ENCODE measurements around the gene MCHR1.
A peak's percentile ranks its signal among the peaks of the same experiment; 100 is the strongest.
"Not testable (repeated sequence)": the region's sequence is repeated elsewhere in the genome, so short reads cannot be mapped to it uniquely, and the experiment has no call there.

The MCHR1 gene

DNA sequence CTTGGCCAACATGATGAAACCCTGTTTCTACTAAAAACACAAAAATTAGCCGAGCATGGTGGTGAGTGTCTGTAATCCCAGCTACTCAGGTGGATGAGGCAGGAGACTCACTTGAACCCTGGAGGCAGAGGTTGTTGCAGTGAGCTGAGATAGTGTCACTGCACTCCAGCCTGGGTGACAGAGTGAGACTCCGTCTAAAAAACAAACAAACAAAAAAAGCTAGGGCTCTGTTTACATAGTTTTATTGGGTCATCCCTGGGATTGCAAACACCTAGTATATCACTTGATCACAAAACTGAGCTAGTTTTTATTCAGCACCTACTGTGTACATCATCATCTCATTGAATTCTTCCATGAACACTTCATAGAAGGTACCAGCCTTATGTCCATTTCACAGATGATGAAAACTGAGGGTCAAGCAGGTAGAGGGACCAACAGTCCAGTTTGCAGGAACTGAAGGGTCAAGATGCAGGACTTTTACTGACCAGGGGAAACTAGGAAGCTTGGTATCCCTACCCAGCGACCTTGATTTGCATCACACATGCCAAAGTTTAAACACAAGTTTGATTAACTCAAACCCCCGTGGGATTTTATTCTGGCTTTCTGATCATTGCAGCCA is 33.6 kb upstream of the MCHR1 start:
- Mint-ChIP-seq H3K27me3 (no peaks in the 10 kb centered on the region), H3K9me3 (no peaks in the 10 kb centered on the region), H3K4me3 (no peak overlapping the region), H3K4me1 (ENCODE audit: low read depth) (peaks cover 6% of the 10 kb centered on the region), H3K27ac (no peak overlapping the region), H3K36me3 (ENCODE audit: low read depth) (no peaks in the 10 kb centered on the region)
- intact Hi-C loops (cut with micrococcal nuclease) = loop anchor here (1.0 kb wide), 1 partner anchor 120 kb away; no protein-coding TSS in a partner anchor

DNA sequence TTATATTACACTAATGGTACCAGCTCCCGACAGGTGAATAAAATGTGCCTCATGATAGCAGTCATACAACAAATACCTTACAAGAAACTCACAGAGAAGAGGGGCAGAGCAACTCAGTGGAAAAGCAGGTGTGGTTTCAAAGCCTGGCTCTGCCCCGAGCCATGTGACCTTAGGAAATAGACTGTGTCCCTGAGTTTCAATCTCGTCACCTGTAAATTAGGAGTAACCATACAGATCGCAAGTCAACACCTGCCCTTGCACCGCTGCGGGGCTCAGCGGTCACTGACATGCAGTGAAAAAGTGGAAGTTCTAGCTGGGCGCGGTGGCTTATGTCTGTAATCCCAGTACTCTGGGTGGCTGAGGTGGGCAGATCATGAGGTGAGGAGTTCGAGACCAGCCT is 30.9 kb upstream of the MCHR1 start:
- no peaks in the 10 kb centered on the region for H3K27me3 Mint-ChIP-seq
- no peak overlapping the region for H3K27ac Mint-ChIP-seq
- H3K4me1 Mint-ChIP-seq (ENCODE audit: low read depth) = peaks cover 27% of the 10 kb centered on the region
- intact Hi-C loops (cut with micrococcal nuclease) = no loop called here
- H3K9me3 Mint-ChIP-seq = no peaks in the 10 kb centered on the region
- no peaks in the 10 kb centered on the region for H3K36me3 Mint-ChIP-seq (ENCODE audit: low read depth)
- no peak overlapping the region for H3K4me3 Mint-ChIP-seq

DNA sequence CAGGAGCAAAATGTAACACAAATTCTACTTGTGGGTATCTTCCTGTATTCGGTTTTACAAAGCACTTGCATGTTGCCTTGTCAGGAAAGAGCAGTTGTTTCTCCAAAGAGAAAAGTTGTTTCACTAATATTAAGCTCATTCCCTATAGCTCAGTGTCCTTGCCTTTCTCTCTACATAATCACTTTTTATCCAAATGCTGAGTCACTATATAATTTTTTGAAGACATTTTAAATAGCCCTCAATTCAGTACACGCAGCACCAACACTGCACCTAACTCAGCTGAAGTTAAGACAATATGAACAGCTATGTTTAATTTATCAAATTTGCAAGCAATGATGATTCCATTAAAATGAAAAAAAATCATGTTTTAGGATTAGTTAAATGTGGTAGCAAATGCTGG is 28.2 kb upstream of the MCHR1 start:
- Mint-ChIP-seq H3K36me3 (ENCODE audit: low read depth) (no peaks in the 10 kb centered on the region), H3K4me1 (ENCODE audit: low read depth) (peaks cover 34% of the 10 kb centered on the region), H3K27ac (peak overlapping the region; percentile 95), H3K9me3 (no peaks in the 10 kb centered on the region), H3K4me3 (no peak overlapping the region), H3K27me3 (no peaks in the 10 kb centered on the region)
- intact Hi-C loops (cut with micrococcal nuclease) = no loop called here

DNA sequence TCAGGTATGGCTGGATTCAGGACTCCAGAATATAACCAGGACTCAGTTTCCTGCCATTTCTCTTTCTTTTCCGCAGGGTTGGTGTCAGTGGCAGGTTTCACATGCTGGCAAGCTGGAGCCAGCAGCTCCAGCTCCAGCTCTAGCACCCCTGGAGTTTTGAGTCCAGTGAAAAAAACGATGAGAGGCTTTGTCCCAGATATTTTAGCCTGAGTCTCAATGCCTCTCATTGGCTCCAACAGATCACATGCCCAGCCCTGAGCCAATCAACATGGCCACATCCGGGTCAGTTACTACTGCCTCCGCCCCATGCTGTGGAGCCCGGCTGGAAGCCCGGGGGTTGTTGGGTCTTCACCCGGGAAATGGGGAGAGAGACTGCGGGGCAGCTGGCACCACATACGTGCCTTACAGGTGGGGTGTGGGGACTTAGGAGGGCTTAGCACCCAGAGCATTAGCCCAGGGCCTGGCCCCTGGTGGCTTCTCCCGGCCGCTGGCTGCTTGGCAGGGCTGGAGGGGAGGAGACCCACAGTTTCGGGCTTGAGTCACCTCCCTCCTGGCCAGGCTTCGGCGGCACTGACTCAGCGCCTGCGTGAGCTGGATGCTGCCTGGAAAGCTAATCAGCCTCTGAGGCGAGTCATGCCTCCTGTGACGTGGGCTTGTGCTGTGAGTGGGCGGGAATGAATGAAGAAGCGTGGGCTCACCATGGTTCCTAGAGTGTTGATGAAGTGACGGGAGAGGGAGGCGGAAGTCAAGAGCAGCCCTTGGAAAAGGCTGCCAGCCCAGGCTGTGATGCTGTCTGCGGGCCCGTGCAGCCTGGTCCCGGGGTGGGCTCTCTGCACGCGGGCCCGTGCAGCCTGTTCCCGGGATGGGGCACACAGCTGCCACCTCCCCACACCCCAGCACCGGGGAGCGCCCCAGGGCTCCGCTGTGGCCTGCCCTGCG is 27.5 kb upstream of the MCHR1 start:
- intact Hi-C loops (cut with micrococcal nuclease) = no loop called here
- peaks cover 34% of the 10 kb centered on the region for H3K4me1 Mint-ChIP-seq (ENCODE audit: low read depth)

DNA sequence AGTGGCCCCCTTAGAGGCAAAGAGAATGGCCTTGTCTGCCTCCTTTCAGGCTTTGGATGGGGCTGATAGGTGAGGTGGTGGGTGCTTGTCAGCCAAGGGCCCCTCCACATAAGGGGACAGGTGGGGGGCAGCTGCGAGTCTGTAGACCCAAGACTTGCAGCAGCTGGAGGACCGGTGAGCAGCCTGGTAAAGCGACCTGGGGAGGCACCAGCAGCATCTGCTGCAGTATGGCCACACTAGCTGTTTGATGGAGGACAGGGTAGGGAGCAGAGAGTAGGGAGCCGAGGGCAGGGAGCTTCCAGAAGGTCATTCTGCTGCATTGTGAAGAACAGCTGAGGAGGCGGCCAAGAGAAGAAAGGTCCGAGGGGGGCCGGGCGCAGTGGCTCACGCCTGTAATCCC is 25.9 kb upstream of the MCHR1 start:
- Mint-ChIP-seq H3K9me3 (no peaks in the 10 kb centered on the region), H3K4me3 (no peak overlapping the region), H3K27ac (peak overlapping the region; percentile 95), H3K27me3 (no peaks in the 10 kb centered on the region), H3K36me3 (ENCODE audit: low read depth) (no peaks in the 10 kb centered on the region), H3K4me1 (ENCODE audit: low read depth) (peaks cover 34% of the 10 kb centered on the region)
- intact Hi-C loops (cut with micrococcal nuclease) = no loop called here

More for the DNA sequence above, 27.5 kb upstream of the MCHR1 start:
- H3K9me3 Mint-ChIP-seq = no peaks in the 10 kb centered on the region
- peak overlapping the region; percentile 95 for H3K27ac Mint-ChIP-seq
- H3K36me3 Mint-ChIP-seq (ENCODE audit: low read depth) = no peaks in the 10 kb centered on the region
- no peaks in the 10 kb centered on the region for H3K27me3 Mint-ChIP-seq
- peak overlapping the region; percentile 85 for H3K4me3 Mint-ChIP-seq

DNA sequence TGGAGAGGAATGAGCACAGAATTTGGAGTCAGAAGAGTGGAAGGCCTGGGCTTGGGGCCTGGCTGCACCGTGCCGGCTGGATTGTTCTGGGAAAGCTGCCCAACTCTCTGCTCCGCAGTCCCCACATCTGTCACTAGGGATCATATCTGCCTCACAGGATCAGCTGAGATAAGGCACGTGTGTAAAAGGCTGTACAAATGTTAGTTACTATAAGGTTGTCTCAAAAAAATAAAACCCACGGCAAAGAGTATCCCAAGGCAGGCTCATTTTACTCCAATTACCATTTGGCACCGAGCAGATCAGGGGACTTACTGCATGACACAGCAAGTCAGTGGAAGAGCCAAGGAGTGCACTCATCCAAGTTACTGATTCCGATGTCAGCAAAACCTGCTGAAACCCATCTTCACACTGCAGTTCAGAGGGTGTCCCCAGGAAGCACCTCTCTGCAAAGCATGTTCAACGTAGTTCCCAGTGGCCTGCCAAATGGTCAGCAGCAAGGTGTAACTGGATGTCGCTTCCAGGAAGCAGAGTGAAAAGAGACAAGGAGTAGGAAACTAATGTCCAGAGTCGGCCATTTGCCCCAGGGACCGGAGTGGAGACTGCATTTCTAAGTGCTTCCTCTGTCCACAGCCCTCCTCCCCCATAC is 24.6 kb upstream of the MCHR1 start:
- Mint-ChIP-seq H3K4me1 (ENCODE audit: low read depth) (peaks cover 34% of the 10 kb centered on the region), H3K9me3 (no peaks in the 10 kb centered on the region), H3K4me3 (no peak overlapping the region), H3K27ac (peak overlapping the region; percentile 95), H3K36me3 (ENCODE audit: low read depth) (no peaks in the 10 kb centered on the region), H3K27me3 (peaks cover 2% of the 10 kb centered on the region)
- intact Hi-C loops (cut with micrococcal nuclease) = no loop called here

DNA sequence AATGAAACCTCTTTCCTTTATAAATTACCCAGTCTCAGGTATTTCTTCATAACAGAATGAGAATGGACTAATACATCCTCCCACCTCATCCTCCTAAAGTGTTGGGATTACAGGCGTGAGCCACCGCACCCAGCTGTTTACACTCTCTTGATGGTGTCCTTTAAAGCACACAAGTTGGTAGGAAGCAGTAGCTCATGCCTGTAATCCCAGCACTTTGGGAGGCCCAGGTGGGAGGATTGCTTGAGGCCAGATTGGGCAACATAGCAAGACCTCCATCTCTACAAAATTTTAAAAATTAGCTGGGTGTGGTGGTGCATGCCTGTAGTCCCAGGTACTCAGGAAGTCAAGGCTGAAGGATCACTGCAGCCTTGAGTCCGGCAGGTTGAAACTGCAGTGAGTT is 23.3 kb upstream of the MCHR1 start:
- intact Hi-C loops (cut with micrococcal nuclease); H3K36me3 Mint-ChIP-seq (ENCODE audit: low read depth); H3K27ac Mint-ChIP-seq; H3K9me3 Mint-ChIP-seq; H3K4me3 Mint-ChIP-seq; H3K27me3 Mint-ChIP-seq: not testable (repeated sequence)
- peaks cover 36% of the 10 kb centered on the region for H3K4me1 Mint-ChIP-seq (ENCODE audit: low read depth)

DNA sequence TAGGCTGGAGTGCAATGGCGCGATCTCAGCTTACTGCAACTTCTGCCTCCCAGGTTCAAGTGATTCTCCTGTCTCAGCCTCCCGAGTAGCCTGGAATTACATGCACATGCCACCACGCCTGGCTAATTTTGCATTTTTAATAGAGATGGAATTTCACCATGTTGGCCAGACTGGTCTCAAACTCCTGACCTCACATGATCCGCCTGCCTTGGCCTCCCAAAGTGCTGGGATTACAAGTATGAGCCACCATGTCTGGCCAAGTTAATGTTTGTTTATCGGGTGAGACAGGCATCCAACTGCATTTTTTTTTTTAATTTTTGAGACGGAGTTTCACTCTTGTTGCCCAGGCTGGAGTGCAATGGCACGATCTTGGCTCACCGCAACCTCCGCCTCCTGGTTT is 22.6 kb upstream of the MCHR1 start:
- H3K4me3 Mint-ChIP-seq; H3K36me3 Mint-ChIP-seq (ENCODE audit: low read depth); H3K27me3 Mint-ChIP-seq; H3K9me3 Mint-ChIP-seq; H3K27ac Mint-ChIP-seq; intact Hi-C loops (cut with micrococcal nuclease): not testable (repeated sequence)
- peaks cover 32% of the 10 kb centered on the region for H3K4me1 Mint-ChIP-seq (ENCODE audit: low read depth)

DNA sequence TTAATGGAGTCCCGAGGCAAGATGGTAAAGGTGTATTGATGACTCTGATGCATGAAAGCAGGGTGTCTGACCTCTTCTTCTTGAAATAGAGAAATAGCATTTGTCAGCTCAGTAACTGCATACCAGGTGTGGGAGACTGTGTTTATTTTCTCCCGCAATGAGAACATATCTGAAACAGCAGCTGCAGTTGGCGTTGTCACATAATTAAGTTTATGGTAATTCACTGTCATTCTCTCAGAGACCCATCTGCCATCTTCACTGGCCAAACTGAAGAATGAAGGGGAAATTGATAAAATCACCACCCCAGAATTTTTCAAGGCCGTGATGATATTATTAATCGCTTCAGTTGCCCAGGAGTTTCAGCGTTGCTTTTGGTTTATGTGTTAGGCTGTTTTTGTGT is 20.1 kb upstream of the MCHR1 start:
- peaks cover 2% of the 10 kb centered on the region for H3K27me3 Mint-ChIP-seq
- intact Hi-C loops (cut with micrococcal nuclease) = no loop called here
- H3K9me3 Mint-ChIP-seq = no peaks in the 10 kb centered on the region
- H3K4me1 Mint-ChIP-seq (ENCODE audit: low read depth) = peaks cover 20% of the 10 kb centered on the region
- no peak overlapping the region for H3K4me3 Mint-ChIP-seq
- H3K36me3 Mint-ChIP-seq (ENCODE audit: low read depth) = no peaks in the 10 kb centered on the region
- H3K27ac Mint-ChIP-seq = no peak overlapping the region

DNA sequence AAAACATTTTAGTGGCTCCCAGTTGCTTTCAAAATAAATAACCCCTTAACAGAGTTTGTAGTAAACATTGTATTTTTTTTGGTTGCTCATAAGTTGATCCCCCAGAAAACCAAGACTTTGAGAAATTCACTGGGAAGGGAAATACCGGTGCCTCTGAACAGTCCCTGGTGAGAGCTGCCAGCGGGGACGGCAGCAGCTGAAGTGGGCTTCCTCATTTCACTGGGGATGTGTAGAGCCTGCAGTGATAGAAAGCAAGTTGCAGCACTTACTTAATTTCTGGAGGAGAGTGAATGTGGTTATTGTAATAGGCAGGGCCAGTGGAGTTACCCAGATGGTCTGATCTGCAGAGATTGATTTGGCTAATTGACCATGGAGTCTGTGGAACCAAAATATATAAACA is 18.6 kb upstream of the MCHR1 start:
- Mint-ChIP-seq H3K9me3 (no peaks in the 10 kb centered on the region), H3K36me3 (ENCODE audit: low read depth) (no peaks in the 10 kb centered on the region), H3K4me3 (no peak overlapping the region), H3K4me1 (ENCODE audit: low read depth) (peaks cover 11% of the 10 kb centered on the region), H3K27ac (no peak overlapping the region), H3K27me3 (peaks cover 5% of the 10 kb centered on the region)
- intact Hi-C loops (cut with micrococcal nuclease) = no loop called here

DNA sequence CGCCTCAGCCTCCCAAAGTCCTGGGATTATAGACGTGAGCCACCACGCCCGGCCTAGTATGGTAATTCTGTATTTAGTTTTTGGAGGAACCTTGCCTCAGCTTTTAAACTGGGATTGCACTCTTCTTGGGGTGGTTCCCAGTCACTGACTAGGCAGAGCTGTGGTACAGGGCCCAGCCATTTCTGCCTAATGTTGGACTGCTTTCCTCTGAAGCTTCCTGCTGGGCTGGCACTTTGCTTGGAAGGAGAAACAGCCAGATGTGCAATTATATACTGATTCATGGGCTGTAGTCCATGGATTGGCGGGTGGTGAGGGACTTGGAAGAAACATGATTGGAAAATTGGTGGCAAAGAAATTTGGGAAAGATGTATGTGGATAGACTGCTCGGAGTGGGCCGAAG is 17.6 kb upstream of the MCHR1 start:
- Mint-ChIP-seq H3K4me3 (no peak overlapping the region), H3K27ac (no peak overlapping the region), H3K27me3 (peaks cover 6% of the 10 kb centered on the region), H3K36me3 (ENCODE audit: low read depth) (no peaks in the 10 kb centered on the region), H3K4me1 (ENCODE audit: low read depth) (peaks cover 11% of the 10 kb centered on the region), H3K9me3 (no peaks in the 10 kb centered on the region)
- intact Hi-C loops (cut with micrococcal nuclease) = no loop called here

DNA sequence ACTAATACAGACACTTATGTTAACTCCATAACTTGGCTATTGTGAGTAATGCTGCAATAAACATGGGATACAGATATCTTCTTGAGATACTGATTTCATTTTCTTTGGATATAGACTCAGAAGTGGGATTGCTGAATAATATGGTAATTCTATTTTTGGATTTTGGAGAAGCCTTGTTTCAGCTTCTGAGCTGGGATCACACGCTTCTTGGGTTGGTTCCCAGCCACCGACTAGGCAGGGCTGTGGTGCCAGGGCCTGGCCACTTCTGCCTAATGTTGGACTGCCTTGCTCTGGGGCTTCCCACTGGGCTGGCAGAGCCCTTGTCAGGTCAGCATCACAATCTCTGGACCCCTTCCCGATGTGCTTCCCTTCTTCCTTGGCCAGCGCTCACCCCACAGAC is 14.0 kb upstream of the MCHR1 start:
- Mint-ChIP-seq H3K27me3 (peaks cover 6% of the 10 kb centered on the region), H3K9me3 (peaks cover 8% of the 10 kb centered on the region), H3K4me1 (ENCODE audit: low read depth) (peaks cover 37% of the 10 kb centered on the region), H3K27ac (no peak overlapping the region), H3K4me3 (no peak overlapping the region), H3K36me3 (ENCODE audit: low read depth) (no peaks in the 10 kb centered on the region)
- intact Hi-C loops (cut with micrococcal nuclease) = no loop called here

DNA sequence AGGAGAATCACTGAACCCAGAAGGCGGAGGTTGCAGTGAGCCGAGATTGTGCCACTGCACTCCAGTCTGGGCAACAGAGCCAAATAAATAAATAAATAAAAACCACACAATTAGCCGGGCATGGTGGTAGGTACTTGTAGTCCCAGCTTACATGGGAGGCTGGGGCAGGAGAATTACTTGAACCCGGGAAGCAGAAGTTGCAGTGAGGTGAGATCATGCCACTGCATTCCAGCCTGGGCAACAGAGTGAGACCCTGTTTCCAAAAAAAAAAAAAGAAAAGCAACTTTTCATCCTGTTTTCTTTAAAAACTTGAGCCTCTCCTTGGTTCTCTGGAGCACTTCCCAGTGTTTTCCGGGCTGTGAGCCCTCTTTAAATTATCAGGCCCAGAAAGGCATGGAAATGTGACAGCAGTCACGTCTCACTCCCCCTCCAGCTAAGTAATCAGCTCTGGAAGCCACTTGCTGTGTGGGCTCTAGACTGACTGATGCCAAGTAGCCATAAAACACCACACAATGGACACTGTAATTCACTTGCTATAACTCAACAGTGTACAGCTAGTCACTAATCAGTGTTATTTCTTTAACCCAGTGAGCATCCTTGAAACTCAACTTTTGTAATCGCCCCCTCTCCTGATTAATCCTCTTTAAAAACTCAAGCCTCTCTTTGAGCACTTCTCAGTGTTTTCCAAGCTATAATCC is 13.0 kb upstream of the MCHR1 start:
- Mint-ChIP-seq H3K36me3 (ENCODE audit: low read depth) (no peaks in the 10 kb centered on the region), H3K27me3 (peaks cover 6% of the 10 kb centered on the region), H3K4me3 (no peak overlapping the region), H3K4me1 (ENCODE audit: low read depth) (peaks cover 31% of the 10 kb centered on the region), H3K9me3 (peaks cover 8% of the 10 kb centered on the region), H3K27ac (no peak overlapping the region)
- intact Hi-C loops (cut with micrococcal nuclease) = no loop called here

Measured in dendritic cell treated with granulocyte-macrophage colony-stimulating factor and Interleukin-4, amounts not matched to agents 40 ng/mL and 50 ng/mL, for 4 days (primary cell).